IPS DF 4.7 (cell line): Measurements from ENCODE around the gene PRKAR1B.

Source experiments
- DNase-seq: peaks from one replicate; pipeline ENCODE4 v3.0.0-alpha.2; 2013; ENCODE audit warnings: low spot score; ENCODE audit errors: extremely low read depth

Gene PRKAR1B

DNA sequence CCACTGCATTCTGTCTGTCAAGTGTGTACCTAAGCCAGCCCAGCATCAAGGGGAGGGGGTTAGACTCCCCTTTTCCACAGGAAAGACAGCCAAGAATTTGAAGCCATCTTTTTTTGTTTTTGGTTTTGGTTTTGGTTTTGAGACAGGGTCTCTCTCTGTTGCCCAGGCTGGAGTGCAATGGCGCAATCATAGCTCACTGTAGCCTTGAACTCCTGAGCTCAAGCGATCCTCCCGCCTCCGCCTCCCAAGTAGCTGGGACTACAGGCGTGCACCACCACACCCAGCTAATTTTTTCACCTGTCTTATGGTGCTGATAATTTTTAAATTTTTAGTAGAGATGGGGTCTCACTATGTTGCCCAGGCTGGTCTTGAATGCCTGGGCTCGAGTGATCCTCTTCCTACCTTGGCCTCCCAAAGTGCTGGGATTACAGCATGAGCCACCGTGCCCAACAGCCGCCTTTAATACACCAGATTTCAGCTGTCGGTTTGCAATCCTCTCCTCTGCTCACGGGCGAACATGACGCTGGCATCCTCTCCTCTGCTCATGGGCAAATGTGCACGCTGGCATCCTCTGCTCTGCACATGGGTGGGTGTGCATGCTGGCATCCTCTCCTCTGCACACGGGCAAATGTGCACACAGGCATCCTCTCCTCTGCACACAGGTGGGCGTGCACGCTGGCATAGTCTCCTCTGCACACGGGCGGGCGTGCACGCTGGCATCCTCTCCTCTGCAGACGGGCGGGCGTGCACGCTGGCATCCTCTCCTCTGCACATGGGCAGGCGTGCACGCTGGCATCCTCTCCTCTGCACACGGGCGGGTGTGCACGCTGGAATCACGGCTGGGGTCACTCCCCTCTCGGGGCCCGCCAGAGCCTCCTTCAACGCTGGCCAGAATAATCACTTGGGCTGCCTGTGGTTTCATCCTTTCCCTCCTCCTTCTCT lies 151.4 kb downstream of the PRKAR1B start:
- DNase-seq: no peak

DNA sequence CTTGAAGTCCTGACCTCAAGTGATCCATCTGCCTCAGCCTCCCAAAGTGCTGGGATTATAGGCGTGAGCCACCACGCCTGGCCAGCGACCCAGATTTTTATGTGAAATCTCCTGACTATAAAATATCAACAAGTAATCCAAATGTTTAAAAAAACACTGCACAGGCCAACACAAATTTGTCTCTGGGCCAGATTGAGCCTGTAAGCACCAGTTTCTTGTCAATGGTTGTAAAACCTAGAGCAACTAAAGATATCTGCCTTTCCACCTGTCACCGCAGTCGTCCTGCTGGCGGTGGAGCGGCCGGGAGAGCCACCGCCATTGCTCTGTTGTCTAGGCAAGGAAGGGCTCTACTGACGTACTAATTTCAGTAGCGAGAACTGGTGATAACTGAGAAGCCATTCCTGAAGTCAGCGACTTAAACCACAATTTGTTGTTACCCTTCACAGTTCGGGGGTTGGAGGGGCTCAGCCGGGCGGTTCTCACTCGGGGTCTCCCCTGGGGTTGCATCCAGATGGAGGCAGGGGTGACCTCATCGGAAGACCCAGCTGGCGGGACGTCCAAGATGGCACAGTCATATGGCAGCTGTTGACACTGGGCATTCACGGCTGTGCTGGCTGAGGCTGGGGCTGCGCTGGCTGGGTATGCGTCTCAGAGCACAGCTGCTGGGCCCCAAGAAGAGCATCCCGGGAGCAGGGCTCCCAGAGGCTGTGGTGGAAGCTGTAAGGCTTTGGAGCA lies 152.3 kb downstream of the PRKAR1B start:
- DNase-seq: no peak

- no peak for DNase-seq
Observed at GRCh38 chr7:573933-574381, 153.1 kb downstream of the PRKAR1B start.

- no peak for DNase-seq
Observed at GRCh38 chr7:573269-573932, 153.7 kb downstream of the PRKAR1B start.

- peak; percentile 7 for DNase-seq
Observed at GRCh38 chr7:572416-573268, 154.4 kb downstream of the PRKAR1B start.

- DNase-seq: no peak
Observed at GRCh38 chr7:571718-572415, 155.2 kb downstream of the PRKAR1B start.

DNA sequence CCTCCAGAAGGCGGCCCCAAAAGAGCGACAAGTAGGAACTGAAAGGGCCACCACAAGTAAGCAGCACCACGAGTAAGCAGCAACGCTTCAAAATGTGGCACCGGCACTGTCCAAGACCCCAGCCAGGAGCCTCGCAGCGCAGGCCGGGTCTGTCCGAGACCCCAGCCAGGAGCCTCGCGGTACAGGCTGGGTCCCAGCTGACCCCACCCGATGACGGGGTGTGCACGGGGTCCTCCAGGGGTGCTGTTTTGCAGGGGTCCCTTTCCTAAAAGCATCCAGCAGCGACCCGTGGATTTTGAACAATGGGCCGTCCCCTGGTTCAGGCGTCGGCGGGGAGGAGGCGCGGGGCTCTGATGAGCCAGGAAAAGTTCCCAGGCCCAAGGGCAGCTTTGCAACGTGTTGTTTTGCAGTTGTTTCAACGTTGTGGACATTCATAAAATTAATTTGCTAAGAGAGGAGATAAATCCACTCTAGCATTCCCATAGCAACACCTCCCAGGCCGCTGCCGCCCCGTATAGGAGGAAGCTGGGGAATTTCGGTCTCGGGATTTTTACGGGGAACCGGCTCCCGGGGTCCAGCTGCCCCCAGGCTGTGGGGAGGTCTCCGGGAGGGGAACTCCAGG lies 155.9 kb downstream of the PRKAR1B start:
- DNase-seq: no peak

- no peak for DNase-seq
Observed at GRCh38 chr7:570801-571070, 156.3 kb downstream of the PRKAR1B start.

DNA sequence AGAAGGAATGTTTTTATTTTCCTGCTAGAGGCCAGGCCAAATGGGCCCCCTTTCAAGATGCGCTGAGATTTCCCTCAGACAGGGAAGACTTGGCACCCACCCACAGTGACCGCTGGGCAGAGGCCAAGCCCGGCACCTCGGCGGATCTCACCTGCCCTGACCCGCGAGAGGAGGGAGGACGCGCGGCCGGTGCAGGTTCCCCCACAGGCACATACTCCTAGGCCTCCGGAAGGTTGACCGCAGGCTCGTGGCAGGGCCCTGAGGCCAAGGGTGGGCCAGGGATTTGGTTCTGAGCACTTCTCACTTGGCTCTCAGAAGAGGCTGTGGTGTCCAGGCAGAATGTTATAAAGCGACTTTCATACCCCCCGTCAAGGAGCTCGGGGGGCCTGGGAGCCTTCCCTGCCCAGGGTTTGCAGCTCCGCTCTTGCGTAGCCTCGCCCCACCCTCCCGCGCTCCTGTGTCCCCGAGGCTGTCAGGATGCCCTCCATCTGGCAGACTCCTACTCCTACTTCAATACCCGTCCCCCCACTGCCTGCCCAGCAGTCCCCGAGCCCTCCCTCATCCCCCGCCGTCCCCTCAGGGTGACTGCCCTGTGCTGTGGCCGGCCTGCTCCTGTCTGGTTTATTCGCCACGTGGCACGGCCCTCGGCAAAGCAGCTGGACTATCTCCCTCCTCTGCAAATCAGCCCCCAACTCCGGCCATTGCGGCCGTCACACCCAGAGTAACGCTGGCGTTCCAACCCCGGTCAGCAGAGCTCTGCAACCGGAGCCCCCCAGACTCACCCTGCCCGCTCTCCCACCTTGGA lies 156.9 kb downstream of the PRKAR1B start:
- no peak for DNase-seq

- DNase-seq: no peak
Observed at GRCh38 chr7:569071-569855, 157.8 kb downstream of the PRKAR1B start.

DNA sequence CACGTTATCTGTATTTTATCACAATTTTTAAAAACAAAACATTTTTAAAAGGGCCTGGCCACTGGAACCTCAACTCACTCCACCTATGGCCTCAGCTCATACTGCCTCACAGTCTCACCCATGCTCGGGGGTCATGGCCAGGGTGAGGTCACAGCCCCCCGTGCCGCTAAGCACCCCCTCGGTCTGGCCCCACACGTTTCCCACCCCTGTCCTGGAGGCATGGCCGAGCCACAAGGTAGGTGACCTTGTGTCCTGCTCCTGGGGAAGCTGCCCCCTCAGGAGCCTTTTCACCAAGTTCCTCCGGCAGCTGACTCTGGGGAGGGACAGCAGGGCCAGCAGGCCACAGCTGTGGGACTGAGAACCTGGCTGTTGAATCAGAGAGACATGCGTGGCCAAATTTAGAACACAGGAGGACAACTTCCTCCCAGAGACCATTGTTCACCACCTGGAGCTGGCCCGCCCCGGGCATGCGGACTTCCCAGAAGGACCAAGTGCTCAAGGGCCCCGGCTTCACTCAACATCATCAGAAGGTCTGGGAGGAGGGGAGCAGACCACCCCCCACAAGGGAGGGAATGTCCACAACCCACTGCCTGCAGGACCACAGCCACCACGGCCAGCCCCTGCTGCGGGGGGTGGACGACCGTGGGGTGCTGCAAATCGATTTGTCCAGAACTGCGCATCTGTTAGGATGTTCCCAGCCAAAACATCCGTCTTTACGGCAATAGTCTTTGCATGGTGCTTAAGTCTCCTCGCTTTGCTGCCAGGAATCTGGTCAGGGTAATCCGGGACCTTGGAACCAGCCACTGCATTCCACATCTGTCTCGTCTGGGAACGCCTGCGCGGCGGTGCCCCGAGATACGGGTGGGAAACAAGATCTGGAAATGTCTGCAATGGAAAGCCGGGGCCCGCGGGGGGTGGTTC lies 158.8 kb downstream of the PRKAR1B start:
- no peak for DNase-seq

DNA sequence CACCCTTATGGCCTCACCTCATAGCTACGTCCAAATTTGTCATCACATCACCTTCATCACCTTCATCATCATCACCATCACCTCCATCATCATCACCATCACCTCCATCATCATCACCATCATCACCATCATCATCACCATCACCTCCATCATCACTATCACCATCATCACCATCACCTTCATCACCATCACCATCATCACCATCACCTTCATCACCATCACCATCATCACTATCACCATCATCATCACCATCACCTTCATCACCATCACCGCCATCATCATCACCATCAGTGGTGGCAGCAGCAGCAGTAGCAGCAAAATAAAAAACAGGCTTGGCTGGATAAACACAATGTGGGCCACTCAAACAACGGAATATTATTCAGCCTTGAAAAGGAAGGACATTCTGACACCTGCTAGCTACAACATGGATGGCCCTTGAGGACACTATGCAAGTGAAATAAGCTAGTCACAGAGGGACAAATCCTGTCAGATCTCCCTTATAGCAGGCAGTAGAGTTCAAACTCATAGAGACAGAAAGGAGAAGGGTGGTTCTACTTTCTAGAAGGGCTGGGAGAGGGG lies 159.7 kb downstream of the PRKAR1B start:
- no peak for DNase-seq

DNA sequence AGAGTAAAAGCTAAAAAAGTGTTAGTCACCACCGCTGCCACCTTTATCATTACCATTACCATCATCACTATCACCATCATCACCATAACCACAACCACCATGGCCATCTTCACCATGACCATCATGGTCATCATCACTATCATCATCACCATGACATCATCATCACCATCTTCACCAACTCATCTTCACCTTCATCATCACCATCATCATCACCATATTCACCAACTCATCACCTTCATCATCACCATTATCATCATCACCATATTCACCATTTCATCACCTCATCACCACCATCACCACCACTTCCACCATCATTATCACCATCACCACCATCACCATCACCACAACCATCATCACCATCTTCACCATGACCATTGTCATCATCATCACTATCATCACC lies 161.0 kb downstream of the PRKAR1B start:
- no peak for DNase-seq

DNA sequence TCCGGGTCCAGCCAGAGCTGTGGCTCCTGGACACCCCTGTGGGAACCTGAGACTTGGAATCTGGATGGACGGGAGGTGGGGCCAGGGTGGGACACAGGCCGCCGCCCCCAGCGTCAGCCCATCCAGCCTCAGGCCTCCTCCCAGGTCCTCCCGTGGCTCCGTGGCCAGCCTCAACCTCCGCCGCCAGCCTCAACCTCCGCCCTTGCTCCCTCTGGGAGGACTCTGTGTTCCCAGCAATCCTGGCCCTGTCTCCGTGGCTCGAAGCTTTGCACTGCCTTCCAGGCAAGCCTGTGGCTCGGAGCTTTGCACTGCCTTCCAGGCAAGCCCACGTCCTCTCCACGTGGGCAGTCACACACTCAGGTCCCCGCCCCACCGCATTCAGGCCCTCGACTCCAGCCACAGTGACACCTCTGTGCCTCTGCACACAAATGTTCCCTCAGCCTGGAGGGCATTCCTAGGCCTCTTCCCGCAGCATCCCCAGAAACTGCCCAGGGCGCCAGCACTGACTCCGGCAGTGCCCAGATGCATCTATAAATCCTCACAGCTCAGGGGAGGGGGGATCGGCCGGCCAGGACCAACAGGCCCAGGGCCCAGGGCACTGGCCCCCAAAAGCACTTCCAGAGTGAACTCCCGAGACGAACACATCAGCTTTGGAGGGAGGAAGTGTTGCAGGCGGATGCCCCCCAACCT lies 162.8 kb downstream of the PRKAR1B start:
- no peak for DNase-seq

GRCh38 chr7:563629-564170 lies 163.4 kb downstream of the PRKAR1B start:
- no peak for DNase-seq
